ENCODE measurements around the gene PLCB2. TPM values are rescaled to one million over a fixed set of nuclear protein-coding genes. Genes with fewer than 3 reads are reported as not detected.

The PLCB2 gene
- total and polyA plus RNA-seq, 9 of the 15 experiments (the other 6 are each of a cell fraction or from before 2014, with no cell fraction given) = 0.37 to 12.3 (median 8.0) TPM

- TF ChIP-seq REST (IDR thresholded peaks at IDR 0.05; ENCODE audit: borderline replicate concordance) (no peak), REST (CRISPR knock-in tag; IDR thresholded peaks at IDR 0.05; ENCODE audit: low read depth) (no peak), ARID2 (IDR thresholded peaks at IDR 0.05) (no peak), PURB (CRISPR knock-in tag; IDR thresholded peaks at IDR 0.05; ENCODE audit: low read depth) (no peak), ZKSCAN3 (CRISPR knock-in tag; IDR thresholded peaks at IDR 0.05) (no peak), CTBP1 (IDR thresholded peaks at IDR 0.05; ENCODE audit: borderline replicate concordance) (no peak), ZNF354B (CRISPR knock-in tag; IDR thresholded peaks at IDR 0.05) (no peak)
Measured at GRCh38 chr15:40290545-40290917, 17.2 kb downstream of the PLCB2 start (continued).
